HG03103 (cell line): Measurements from ENCODE around the gene UCN2.

Source experiments
- ATAC-seq: cut with Tn5 transposase; IDR thresholded peaks from one replicate; pipeline ENCODE4 v1.9.1; 2021; ENCODE audit warnings: low read depth; ENCODE audit not compliant: unreplicated experiment

Gene UCN2

GRCh38 chr3:48563382-48563918 lies at the start of gene UCN2:
UCN2 (minus strand) TSS chr3:48563781; CDS start chr3:48563124, 657 bp downstream.
- ATAC-seq = no peak

GRCh38 chr3:48612309-48612708 lies 48.7 kb upstream of the UCN2 start:
- no peak for ATAC-seq

- ATAC-seq = peak; percentile 97
Observed at GRCh38 chr3:48609088-48610005, 45.8 kb upstream of the UCN2 start, which contains the start of gene UQCRC1. UQCRC1 (minus strand) TSS chr3:48609646; CDS start chr3:48609620, 26 bp downstream.

- no peak for ATAC-seq
Observed at GRCh38 chr3:48607519-48607918, 43.9 kb upstream of the UCN2 start.

DNA sequence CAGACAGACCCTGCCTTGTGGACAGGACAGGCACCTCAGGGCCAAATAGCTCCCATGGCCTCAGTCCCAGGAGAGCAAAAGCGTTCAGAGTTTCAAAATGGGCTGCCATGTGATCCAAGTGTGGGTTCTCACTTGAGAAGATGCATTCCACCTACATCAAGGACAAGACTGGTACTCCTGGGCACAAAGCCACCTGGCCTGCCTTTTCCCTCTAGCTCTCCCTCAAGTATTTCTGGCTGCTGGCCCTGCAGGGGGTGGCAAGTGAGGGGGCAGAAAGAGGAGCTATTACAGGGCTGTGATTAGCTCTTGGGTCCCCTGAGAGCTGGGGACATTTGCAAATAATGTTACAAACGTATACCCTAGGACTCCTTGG lies 38.0 kb upstream of the UCN2 start:
- no peak for ATAC-seq

- ATAC-seq = no peak
Observed at GRCh38 chr3:48600711-48601621, 37.4 kb upstream of the UCN2 start.

DNA sequence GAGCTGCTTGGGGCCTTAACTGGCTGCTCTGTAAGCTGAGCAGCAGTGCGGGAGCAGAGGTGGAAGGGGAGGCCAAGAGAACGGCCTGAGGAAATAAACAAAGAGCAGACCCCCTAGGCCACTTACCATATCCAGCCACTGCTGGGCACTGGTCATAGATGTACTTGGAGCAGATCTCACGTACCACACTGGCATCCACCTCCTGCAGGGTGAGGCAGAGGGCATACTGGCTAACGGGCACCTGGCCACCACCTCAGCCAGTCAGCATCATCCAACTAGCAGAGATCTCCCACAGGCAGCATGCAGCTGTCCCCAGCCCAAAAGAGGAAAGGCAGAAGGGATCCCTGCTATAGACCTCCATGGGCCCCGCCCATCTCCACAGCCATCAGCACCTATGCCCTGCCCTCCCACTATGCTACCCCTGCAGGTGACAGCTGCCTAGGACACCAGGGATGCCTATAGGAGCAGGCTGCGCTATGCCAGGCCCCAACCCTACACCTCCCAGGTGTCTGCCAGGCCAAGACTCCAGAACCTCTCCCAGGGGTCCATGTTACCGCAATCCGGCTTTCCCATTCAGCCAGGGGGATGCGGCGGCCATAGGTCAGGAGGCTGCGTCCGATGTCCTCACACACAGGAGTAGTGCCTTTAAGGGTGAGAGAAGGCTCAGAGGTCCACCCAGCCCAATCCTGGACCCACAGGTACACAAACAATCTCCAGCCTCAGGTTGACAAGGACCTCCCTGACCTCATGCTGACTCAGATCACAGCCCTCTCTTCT lies 36.1 kb upstream of the UCN2 start:
- ATAC-seq = no peak

- no peak for ATAC-seq
Observed at GRCh38 chr3:48599077-48599501, 35.5 kb upstream of the UCN2 start.

DNA sequence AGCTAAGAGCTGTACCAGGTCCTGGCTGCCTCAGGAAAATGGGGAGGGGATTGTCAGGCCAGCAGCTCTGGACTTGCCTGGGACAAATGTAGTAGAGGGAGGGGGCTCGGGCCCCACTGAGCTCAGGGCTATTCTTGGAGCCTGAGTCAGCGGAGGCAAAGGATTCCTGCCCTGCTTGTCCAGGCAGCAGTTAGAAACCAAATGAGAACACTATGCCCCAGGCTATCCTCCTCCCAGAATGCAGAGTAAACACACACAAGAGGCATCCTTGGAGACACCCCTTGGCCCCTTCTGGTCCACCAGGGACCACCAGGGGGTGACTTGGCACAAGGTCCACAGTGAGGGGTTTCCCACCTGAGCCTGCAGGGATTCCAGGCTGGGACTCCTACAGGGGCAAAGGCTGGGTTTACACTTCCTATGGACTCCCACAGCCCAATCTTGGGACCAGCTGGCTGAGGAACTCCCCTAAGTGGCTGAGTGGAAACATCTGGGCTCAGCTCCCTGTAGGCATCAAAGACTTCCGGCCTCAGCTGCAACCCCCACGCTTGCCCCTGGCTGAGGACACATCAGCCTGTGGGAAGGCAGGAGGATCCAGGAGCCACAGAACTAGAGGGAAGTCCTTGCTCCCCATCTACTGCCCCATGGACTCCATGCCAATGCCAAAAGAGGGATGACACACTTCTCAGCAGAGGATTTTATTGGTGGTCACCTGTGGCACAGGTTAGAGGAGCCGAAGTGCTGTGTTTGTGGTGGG lies 34.9 kb upstream of the UCN2 start:
- ATAC-seq = no peak

- ATAC-seq = no peak
Observed at GRCh38 chr3:48597408-48597800, 33.8 kb upstream of the UCN2 start.

DNA sequence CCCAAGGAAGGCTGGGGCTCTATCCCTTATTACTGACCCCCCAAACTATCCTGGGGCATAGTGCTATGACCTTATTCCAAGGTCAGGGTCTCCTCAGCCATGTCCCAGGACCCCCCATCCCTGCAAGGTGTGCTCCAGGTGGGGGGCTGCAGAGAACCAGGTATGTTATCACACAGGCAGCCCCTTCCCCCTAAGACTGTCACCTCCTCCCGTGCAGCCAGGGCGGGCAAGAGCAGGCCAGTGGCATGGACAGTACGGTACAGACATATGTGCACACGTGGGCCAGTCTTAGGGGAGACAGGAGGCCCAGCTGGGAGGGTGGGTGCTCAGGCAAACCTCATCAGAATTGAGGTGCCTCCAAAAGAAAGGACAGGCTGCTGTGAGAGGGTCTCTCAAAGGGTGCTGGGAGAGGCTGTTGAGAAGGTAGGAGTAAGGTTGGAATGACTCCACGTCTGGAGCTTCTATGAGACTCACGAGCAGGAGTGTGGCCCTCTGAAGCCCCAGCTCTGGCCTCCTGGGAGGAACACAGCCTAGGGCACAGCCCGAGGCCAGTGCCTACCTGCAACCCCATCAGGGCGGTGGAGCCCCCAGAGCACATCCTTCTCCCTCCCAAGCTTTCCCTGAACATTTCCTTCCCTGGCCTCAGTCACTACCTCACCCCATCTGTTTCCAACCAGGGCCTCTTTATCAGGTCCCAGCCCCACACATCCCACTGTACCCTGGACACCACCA lies 33.3 kb upstream of the UCN2 start:
- ATAC-seq = no peak

DNA sequence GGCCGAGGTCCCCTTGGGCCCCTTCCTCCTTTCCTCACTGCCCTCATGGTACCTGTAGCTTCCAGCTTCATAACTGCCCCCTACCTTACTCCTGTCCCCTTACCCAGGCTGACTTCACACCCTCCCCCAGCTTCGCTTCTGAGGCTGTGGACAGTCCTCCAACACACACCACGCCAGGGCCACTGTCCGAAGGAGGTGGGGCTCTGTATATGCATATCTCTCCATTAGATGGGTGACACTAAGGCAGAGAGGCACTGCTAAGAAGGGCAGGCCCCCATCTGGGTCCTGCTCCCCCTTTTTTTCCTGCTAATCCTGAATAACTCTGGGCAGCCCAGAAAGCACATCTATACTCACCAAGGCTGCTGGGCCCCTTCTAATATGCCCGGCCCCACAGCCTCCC lies 32.6 kb upstream of the UCN2 start:
- no peak for ATAC-seq

GRCh38 chr3:48595526-48596121 lies 32.0 kb upstream of the UCN2 start:
- ATAC-seq = no peak

DNA sequence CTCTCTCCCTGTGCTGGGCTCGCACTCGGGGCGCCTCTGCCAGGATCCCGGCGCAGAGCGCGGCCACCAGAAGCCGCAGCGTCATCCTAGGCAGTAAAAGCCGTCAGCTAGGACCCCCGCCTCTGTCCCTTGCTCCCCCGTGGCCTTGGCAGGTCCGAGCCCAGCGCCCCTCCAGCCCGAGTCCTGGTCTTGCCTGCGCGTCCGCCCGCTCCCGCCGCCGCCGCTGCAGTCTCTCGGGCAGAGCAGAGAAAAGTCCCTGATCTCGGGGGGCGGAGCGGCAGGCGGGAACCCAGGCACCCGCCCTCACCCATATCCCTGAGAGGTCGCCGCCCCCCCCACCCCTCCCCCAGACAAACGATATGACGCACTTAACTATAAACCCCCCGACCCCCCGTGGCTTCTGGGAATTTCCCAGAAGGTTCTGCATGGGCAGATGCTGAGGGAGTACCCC lies 31.5 kb upstream of the UCN2 start, which contains the start of gene COL7A1:
TSS of gene COL7A1 (minus strand) at position 255 of the 451 bp plus-strand sequence. CDS start at position 85, 170 bp downstream.
- ATAC-seq = no peak

DNA sequence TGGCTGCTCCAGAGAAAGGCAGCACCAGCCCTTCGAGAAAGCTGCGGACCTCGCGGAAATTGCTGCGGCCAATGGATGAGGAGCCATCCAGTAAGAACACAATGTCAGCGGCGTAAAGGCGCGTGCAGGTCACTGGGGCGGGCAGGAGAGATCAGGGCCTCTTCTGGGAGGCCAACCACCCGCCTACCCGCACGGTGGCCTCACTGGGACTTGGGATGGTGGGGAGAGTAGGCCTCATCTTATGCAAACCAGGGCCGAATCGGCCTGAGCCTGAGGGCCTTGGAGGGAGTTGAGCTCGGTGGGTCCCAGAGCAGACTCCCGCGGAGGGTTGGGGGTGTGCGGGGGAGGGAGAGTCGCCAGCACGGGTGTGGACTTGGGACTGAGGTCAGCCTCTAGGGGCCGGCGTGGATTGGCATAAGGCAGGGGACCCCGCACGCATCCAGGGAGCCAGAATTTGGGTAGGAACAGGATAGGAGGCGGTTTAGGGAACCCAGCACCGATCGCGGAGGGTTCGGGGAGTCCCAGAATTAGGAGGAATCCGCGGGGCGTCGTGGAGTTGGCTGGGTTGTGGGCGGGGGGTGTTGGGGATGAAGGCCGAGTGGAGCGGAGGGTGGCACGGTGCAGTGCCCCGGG lies 31.0 kb upstream of the UCN2 start:
- ATAC-seq = no peak

- no peak for ATAC-seq
Observed at GRCh38 chr3:48593337-48593736, 29.8 kb upstream of the UCN2 start.

GRCh38 chr3:48592519-48593087 lies 29.0 kb upstream of the UCN2 start:
- ATAC-seq = no peak
